Endothelial cell of umbilical vein (primary cell): ENCODE results near the gene MACROD2. TPM values are rescaled to one million over a fixed set of nuclear protein-coding genes. Genes with fewer than 3 reads are reported as not detected.

Source experiments
- BruUV-seq: library from RNA; stranded (reverse); fragments of 400-500 nt; replicated peaks from 2 replicates; lab custom pipeline; 2021; lab: Mats Ljungman, UMichigan
- CTCF ChIA-PET: fragments of 300-600, 350-600 bp; sonication (Branson Sonifier 250); formaldehyde crosslinking; loops from one replicate; lab custom pipeline; 2021; ENCODE audit warnings: antibody characterized with exemption, inconsistent platforms; lab: Charles Lee
- POLR2A ChIA-PET: fragments of 300-600, 350-600 bp; sonication (Branson Sonifier 250); formaldehyde crosslinking; loops from one replicate; lab custom pipeline; 2021; ENCODE audit warnings: antibody characterized with exemption, inconsistent platforms; lab: Charles Lee
- DNase-seq: peaks from one replicate; pipeline ENCODE4 v3.0.0-alpha.2; 2011; ENCODE audit warnings: low read depth, low spot score
- FAIRE-seq: peaks from 2 replicates; lab custom pipeline; 2011; peaks lifted over from hg19 to GRCh38; lab: Jason Lieb, UNC
- H2AFZ ChIP-seq: 2 replicates; pipeline ENCODE4 v1.6.0; 2012; ENCODE audit warnings: low read depth, low read length, control low read depth, inconsistent platforms
- H3K27ac ChIP-seq: 2 replicates; pipeline ENCODE4 v1.5.1; 2011; ENCODE audit warnings: low read depth, mild to moderate bottlenecking, control low read depth, low read length, moderate library complexity; ENCODE audit not compliant: insufficient read depth
- H3K27me3 ChIP-seq, 2 experiments: 2 replicates each; pipeline versions ENCODE4 v1.6.0 to v1.6.1; 2011; ENCODE audit warnings: low read length in 2 of 2, mixed read lengths in 1 of 2; ENCODE audit not compliant: control insufficient read depth in 2 of 2, insufficient read depth in 2 of 2
- H3K36me3 ChIP-seq, 2 experiments: 2 replicates in 1 of 2; 3 replicates in 1 of 2; pipeline ENCODE4 v1.5.1; 2011; ENCODE audit warnings: low read length in 2 of 2, mild to moderate bottlenecking in 1 of 2, moderate library complexity in 1 of 2; ENCODE audit not compliant: control insufficient read depth in 2 of 2, insufficient read depth in 2 of 2; ENCODE audit errors: extremely low read depth in 1 of 2
- H3K4me1 ChIP-seq: 3 replicates; pipeline ENCODE4 v1.5.1; 2011; ENCODE audit warnings: mild to moderate bottlenecking, low read length; ENCODE audit not compliant: control insufficient read depth, insufficient read depth; ENCODE audit errors: extremely low read depth
- H3K4me2 ChIP-seq: 2 replicates; pipeline ENCODE4 v1.6.1; 2011; ENCODE audit warnings: low read length, control low read depth, mixed read lengths; ENCODE audit not compliant: insufficient read depth
- H3K4me3 ChIP-seq, 3 experiments: fragments of 200-600 bp in 1 of 3; sonication (generic), shearing (Covaris generic) in 1 of 3; replicated peaks in 1 of 3; 2 replicates each; pipeline ENCODE4 v1.5.1; 2011 to 2016; ENCODE audit warnings: control low read depth in 3 of 3, low read length in 3 of 3, mild to moderate bottlenecking in 2 of 3, inconsistent platforms in 1 of 3, low read depth in 1 of 3, moderate library complexity in 1 of 3; ENCODE audit not compliant: insufficient read depth in 1 of 3
- H3K79me2 ChIP-seq: 2 replicates; pipeline ENCODE4 v1.6.0; 2012; ENCODE audit warnings: low read length, inconsistent platforms; ENCODE audit not compliant: control insufficient read depth, insufficient read depth
- H3K9ac ChIP-seq: replicated peaks from 2 replicates; pipeline ENCODE3; 2011; ENCODE audit warnings: low read length, control low read depth; ENCODE audit not compliant: insufficient read depth; ENCODE audit errors: extremely low read depth
- H3K9me1 ChIP-seq: replicated peaks from 3 replicates; pipeline ENCODE4 v1.6.0; 2011; ENCODE audit warnings: mild to moderate bottlenecking, low read length; ENCODE audit not compliant: control insufficient read depth, insufficient read depth; ENCODE audit errors: extremely low read depth
- H3K9me3 ChIP-seq: replicated peaks from 2 replicates; pipeline ENCODE4 v1.5.1; 2012; ENCODE audit warnings: low read length, inconsistent platforms; ENCODE audit not compliant: control insufficient read depth, insufficient read depth
- H4K20me1 ChIP-seq: replicated peaks from 2 replicates; pipeline ENCODE3; 2011; ENCODE audit warnings: mild to moderate bottlenecking, low read length; ENCODE audit not compliant: control insufficient read depth, insufficient read depth; ENCODE audit errors: extremely low read depth
- CTCF ChIP-seq, 2 donors: IDR thresholded peaks; 1 replicate in 1 of 2; 2 replicates in 1 of 2; pipeline ENCODE4 v1.5.1; 2011; ENCODE audit warnings: low read length in 2 of 2, mild to moderate bottlenecking in 2 of 2, moderate library complexity in 2 of 2, control low read depth in 1 of 2, inconsistent platforms in 1 of 2, low read depth in 1 of 2; ENCODE audit not compliant: insufficient read depth in 1 of 2; ENCODE audit errors: extremely low read depth in 1 of 2
- EZH2 ChIP-seq: IDR thresholded peaks from 2 replicates; pipeline ENCODE4 v1.6.1; 2012; ENCODE audit warnings: borderline replicate concordance, low read depth, mild to moderate bottlenecking, moderate library complexity, low read length, inconsistent platforms; ENCODE audit not compliant: severe bottlenecking
- FOS ChIP-seq: IDR thresholded peaks from 2 replicates; pipeline ENCODE4 v1.6.1; 2011; ENCODE audit warnings: mild to moderate bottlenecking, low read length, moderate library complexity, borderline replicate concordance; ENCODE audit not compliant: insufficient read depth
- GATA2 ChIP-seq: IDR thresholded peaks from 2 replicates; pipeline ENCODE4 v1.7.0; 2011; ENCODE audit warnings: low read depth, mild to moderate bottlenecking, moderate library complexity, mixed read lengths, low read length; ENCODE audit not compliant: insufficient read length, insufficient read depth
- JUN ChIP-seq: IDR thresholded peaks from 2 replicates; pipeline ENCODE4 v1.6.1; 2011; ENCODE audit warnings: borderline replicate concordance, low read depth; ENCODE audit not compliant: insufficient read length, insufficient read depth
- MAX ChIP-seq: IDR thresholded peaks from 2 replicates; pipeline ENCODE4 v1.6.1; 2011; ENCODE audit not compliant: insufficient read depth, insufficient read length
- MYC ChIP-seq: IDR thresholded peaks from one replicate; pipeline ENCODE4 v1.6.1; 2011; ENCODE audit warnings: mild to moderate bottlenecking, low read depth, low read length
- POLR2A ChIP-seq: IDR thresholded peaks from 2 replicates; pipeline ENCODE4 v1.6.1; 2012; ENCODE audit warnings: low read depth, mild to moderate bottlenecking, control low read depth, low read length
- POLR2AphosphoS5 ChIP-seq: IDR thresholded peaks from 2 replicates; pipeline ENCODE4 v1.6.1; 2012; ENCODE audit warnings: low read depth, mild to moderate bottlenecking, control low read depth, low read length, moderate library complexity; ENCODE audit not compliant: insufficient read depth
- dilution Hi-C: fragments of 300-500 bp; cut with MboI; formaldehyde crosslinking; loops from one replicate; pipeline ENCODE4 v1.15.0; 2019; ENCODE audit warnings: low sequenced_read_pairs; ENCODE audit not compliant: extremely low pct_ligation_motif_present
- intact Hi-C: fragments of 100-400 bp; cut with micrococcal nuclease; formaldehyde crosslinking; loops from one replicate; pipeline ENCODE4 v1.10.0; 2022
- polyA plus RNA-seq, 4 experiments: library from polyadenylated mRNA; depleted of rRNA in 3 of 4; stranded (reverse) in 3 of 4; unstranded in 1 of 4; fragments of >200 nt; gene quantifications; 2 replicates each; pipeline versions ENCODE4 v1.2.1 to v1.2.3, GENCODE V29; 2011 to 2012; ENCODE audit warnings: missing spikeins in 1 of 4
- total RNA-seq: library from RNA; stranded (reverse); gene quantifications from 2 replicates; pipeline ENCODE4 v1.2.3, GENCODE V29; 2021

MACROD2 gene
- total and polyA plus RNA-seq, 2 donors (not counting 3 experiments of a cell fraction or from before 2014, with no cell fraction given), result 0.11 to 0.73 TPM

GRCh38 chr20:14634665-14635064 is 639.3 kb downstream of the MACROD2 start:
- no peak overlapping the region for H3K27ac ChIP-seq
- dilution Hi-C loops, result no loop called here
- H3K9me1 ChIP-seq, result no peaks in the 10 kb centered on the region
- no peak overlapping the region for H2AFZ ChIP-seq
- no peak overlapping the region for H3K4me3 ChIP-seq
- no peaks in the 10 kb centered on the region for H3K36me3 ChIP-seq
- H3K9me3 ChIP-seq, result no peaks in the 10 kb centered on the region
- BruUV-seq, result no TSS peak
- no peak overlapping the region for H3K9ac ChIP-seq
- intact Hi-C loops, result no loop called here
- TF ChIP-seq POLR2A (no peak), MYC (no peak), CTCF (IDR thresholded peaks at IDR 0.05; ENCODE audit: extremely low read depth in 1 of 2, insufficient read depth in 1 of 2, low read depth in 1 of 2, low read length in 2 of 2) (no peak), JUN (no peak), GATA2 (no peak), POLR2AphosphoS5 (no peak), FOS (no peak), EZH2 (no peak), MAX (no peak)
- H3K4me1 ChIP-seq, result no peaks in the 10 kb centered on the region
- FAIRE-seq (no peak), DNase-seq (no peak)
- no peak overlapping the region for H3K4me2 ChIP-seq
- H3K79me2 ChIP-seq, result no peaks in the 10 kb centered on the region
- H4K20me1 ChIP-seq, result no peaks in the 10 kb centered on the region
- ChIA-PET CTCF (interaction anchor here (1.5 kb wide), 1 partner anchor 12 kb away, joined by 4 read pairs; no protein-coding TSS in a partner anchor), POLR2A (no interaction called here)
- no peaks in the 10 kb centered on the region for H3K27me3 ChIP-seq
